Measurements from ENCODE around the gene PHF2. TPM values are rescaled to one million over a fixed set of nuclear protein-coding genes. Genes with fewer than 3 reads are reported as not detected.

The PHF2 gene
- total RNA-seq, 1 experiment from 2014 or later: 17.4 TPM

- no peak overlapping the region; a peak in 1 of 7 replicates for H3K27ac Mint-ChIP-seq
- H3K56ac ChIP-seq (ENCODE audit: insufficient read length, low read depth, low read length): no peak overlapping the region
- H3K27me3 Mint-ChIP-seq (ENCODE audit: low read depth): no peaks in the 10 kb centered on the region
- no peak for TF ChIP-seq CTCF (conservative IDR thresholded peaks at IDR 0.05)
- no peaks in the 10 kb centered on the region for H3K79me2 ChIP-seq (ENCODE audit: insufficient read depth, low read length)
- H2AK5ac ChIP-seq (ENCODE audit: insufficient read length, low read length): no peak overlapping the region
- H2BK12ac ChIP-seq (ENCODE audit: insufficient read length, low read depth, low read length): no peak overlapping the region
- H3K14ac ChIP-seq (ENCODE audit: insufficient read depth, low read length): no peak overlapping the region
- no peak overlapping the region for H2AFZ ChIP-seq (ENCODE audit: low read length)
- H3K4me2 ChIP-seq (ENCODE audit: insufficient read depth, insufficient read length, low read length): no peak overlapping the region
- H4K8ac ChIP-seq (replicated peaks; ENCODE audit: insufficient read length, low read depth, low read length): no peak overlapping the region
- DNase-seq: no peak
- no peak overlapping the region for H2BK5ac ChIP-seq (ENCODE audit: insufficient read length, low read length)
- H3K9me3 ChIP-seq (ENCODE audit: control insufficient read depth, low read depth, low read length): no peaks in the 10 kb centered on the region
- H4K20me1 ChIP-seq (ENCODE audit: control insufficient read depth, insufficient read depth, insufficient read length): peaks cover 2% of the 10 kb centered on the region
- H3K23ac ChIP-seq (ENCODE audit: insufficient read length, low read depth, low read length): no peak overlapping the region
- no peak overlapping the region for H2BK20ac ChIP-seq (ENCODE audit: low read depth, low read length, poor library complexity, severe bottlenecking)
- no CpG with 5 or more reads among the region's 6 CpGs for WGBS (ENCODE audit: extremely low coverage, insufficient read length, low lambda C conversion rate)
- no peak overlapping the region for H3K4me3 Mint-ChIP-seq
- no peak overlapping the region for H4K91ac ChIP-seq (ENCODE audit: insufficient read length, low read depth, low read length)
- H3K36me3 Mint-ChIP-seq (ENCODE audit: insufficient read depth in 1 of 3, low read depth in 3 of 3): no peaks in the 10 kb centered on the region; a peak in 1 of 7 replicates
- H3K9me3 Mint-ChIP-seq: no peaks in the 10 kb centered on the region
- H2BK120ac ChIP-seq (ENCODE audit: low read depth, low read length, poor library complexity, severe bottlenecking): no peak overlapping the region
- no peak overlapping the region for H3K18ac ChIP-seq (ENCODE audit: insufficient read length, low read depth, low read length)
- H3K79me1 ChIP-seq (ENCODE audit: insufficient read depth, low read depth, low read length, poor library complexity, severe bottlenecking): no peaks in the 10 kb centered on the region
- no peaks in the 10 kb centered on the region for H3K27me3 ChIP-seq (ENCODE audit: insufficient read depth, low read length)
- no peaks in the 10 kb centered on the region for H3K23me2 ChIP-seq (ENCODE audit: insufficient read length, low read depth, low read length, poor library complexity, severe bottlenecking)
- H4K5ac ChIP-seq (ENCODE audit: insufficient read length, low read depth, low read length): no peak overlapping the region
- peaks cover 51 to 58% of the 10 kb centered on the region in 2 experiments for H3K4me1 Mint-ChIP-seq
- no peak overlapping the region for H3K4ac ChIP-seq (ENCODE audit: low read depth, low read length)
- peaks cover 20% of the 10 kb centered on the region; the same call in 1 of the 2 replicates for H3K4me1 ChIP-seq (ENCODE audit: insufficient read depth, low read length)
- H3K9ac ChIP-seq (ENCODE audit: extremely low read depth, insufficient read length, low read length): no peak overlapping the region
- H3K27ac ChIP-seq (ENCODE audit: insufficient read length, low read depth, low read length): no peak overlapping the region
- no peak overlapping the region for H2BK15ac ChIP-seq (ENCODE audit: low read depth, low read length)
- no peak overlapping the region for H3T11ph ChIP-seq (ENCODE audit: low read length)
These were observed 20.8 kb downstream of the PHF2 start for GRCh38 chr9:93597142-93597706.

Data from H9 (cell line).